ENCODE results near the gene COMP. TPM values are rescaled to one million over a fixed set of nuclear protein-coding genes. Genes with fewer than 3 reads are reported as not detected.

Gene COMP
- total and polyA plus RNA-seq, 2 donors (not counting 1 experiment from before 2014, with no cell fraction given), result not detected

DNA sequence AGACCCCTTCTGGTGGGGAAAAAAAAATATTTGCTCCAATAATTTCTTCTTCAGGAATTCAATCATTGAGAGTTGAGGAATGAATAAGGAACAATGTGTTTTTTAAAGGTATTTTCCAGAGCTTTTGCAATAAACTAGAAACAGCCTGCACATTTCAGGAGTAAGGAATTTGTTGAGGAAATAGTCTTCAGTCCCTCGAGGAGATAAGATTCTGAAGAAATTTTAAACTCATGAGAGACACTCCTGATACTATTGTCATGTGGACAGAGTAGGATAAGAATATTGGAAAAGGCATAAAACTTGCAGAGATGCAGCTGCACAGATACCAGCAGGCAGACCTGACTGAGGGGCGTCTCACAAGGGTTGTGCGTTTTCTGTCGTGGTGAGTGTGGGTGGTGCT lies 36.6 kb downstream of the COMP start:
- Mint-ChIP-seq H3K27ac (no peak overlapping the region), H3K27me3 (no peaks in the 10 kb centered on the region), H3K4me1 (no peaks in the 10 kb centered on the region), H3K4me3 (no peak overlapping the region), H3K9me3 (ENCODE audit: insufficient read depth) (no peaks in the 10 kb centered on the region)
- DNase-seq, result no peak
- Histone ChIP-seq H2AFZ (ENCODE audit: insufficient read depth, low read depth, low read length, poor library complexity, severe bottlenecking) (no peak overlapping the region), H3K27me3 (replicated peaks in 1 of 4; ENCODE audit: control extremely low read depth in 1 of 4, control insufficient read depth in 3 of 4, insufficient read depth in 4 of 4, low read length in 3 of 4) (no peaks in the 10 kb centered on the region), H4K20me1 (ENCODE audit: control insufficient read depth, insufficient read depth, low read length, poor library complexity, severe bottlenecking) (no peaks in the 10 kb centered on the region), H3K27ac (ENCODE audit: low read length in 2 of 2) (no peak overlapping the region), H3K4me1 (ENCODE audit: control insufficient read depth in 2 of 2, insufficient read depth in 2 of 2, low read length in 2 of 2) (no peaks in the 10 kb centered on the region), H3K4me2 (replicated peaks; ENCODE audit: low read depth, low read length, poor library complexity, severe bottlenecking) (no peak overlapping the region), H3K4me3 (ENCODE audit: control extremely low read depth in 1 of 5, extremely low read depth in 1 of 5, insufficient read depth in 1 of 5, low read depth in 2 of 5, low read length in 4 of 5) (no peak overlapping the region), H3K9ac (ENCODE audit: low read length) (no peak overlapping the region), H3K36me3 (replicated peaks in 1 of 2; ENCODE audit: control extremely low read depth in 1 of 2, control insufficient read depth in 1 of 2, extremely low read depth in 1 of 2, insufficient read depth in 2 of 2, low read length in 1 of 2) (peaks cover 0 to 27% of the 10 kb centered on the region in 2 experiments), H3K9me3 (ENCODE audit: control extremely low read depth in 1 of 3, control insufficient read depth in 2 of 3, insufficient read depth in 1 of 3, low read length in 2 of 3) (no peaks in the 10 kb centered on the region), H3K79me2 (ENCODE audit: control insufficient read depth, insufficient read depth, low read length) (no peaks in the 10 kb centered on the region)
- ChIA-PET POLR2A (no interaction called here), CTCF (no interaction called here)
- TF ChIP-seq EZH2 (IDR thresholded peaks at IDR 0.05; ENCODE audit: borderline replicate concordance, insufficient read depth, low read depth, low read length, poor library complexity, severe bottlenecking), result no peak
- TF ChIP-seq CTCF (IDR thresholded peaks at IDR 0.05), result no peak
- intact Hi-C loops (cut with micrococcal nuclease), result no loop called here
- no CpG with 5 or more reads among the region's 4 CpGs for WGBS (ENCODE audit: insufficient coverage)
- ATAC-seq (ENCODE audit: low read depth), result no peak

DNA sequence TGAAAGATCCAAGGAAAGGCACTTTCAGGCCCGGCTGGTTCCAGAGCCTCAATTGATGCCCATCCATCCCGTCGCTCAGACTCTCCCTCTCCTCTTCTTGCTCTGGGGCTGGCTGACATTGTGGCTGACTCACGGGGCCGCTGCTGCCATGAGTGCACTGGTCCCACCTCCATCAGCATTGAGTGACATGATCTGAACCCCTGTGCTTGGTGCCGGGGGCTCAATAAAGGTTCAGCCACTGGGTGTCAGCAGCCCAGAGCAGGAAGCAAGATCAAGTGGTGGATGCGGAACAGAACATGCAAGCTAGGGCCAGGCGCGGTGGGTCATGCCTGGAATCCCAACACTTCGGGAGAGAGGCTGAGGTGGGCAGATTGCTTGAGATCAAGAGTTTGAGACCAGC lies 39.5 kb downstream of the COMP start:
- H3K27me3 Mint-ChIP-seq, result no peaks in the 10 kb centered on the region
- ATAC-seq (ENCODE audit: low read depth) (no peak), DNase-seq (no peak)
- intact Hi-C loops (cut with micrococcal nuclease), result no loop called here
- no peak overlapping the region for H3K27ac ChIP-seq (ENCODE audit: low read length in 2 of 2)
- H3K36me3 ChIP-seq (replicated peaks in 1 of 2; ENCODE audit: control extremely low read depth in 1 of 2, control insufficient read depth in 1 of 2, extremely low read depth in 1 of 2, insufficient read depth in 2 of 2, low read length in 1 of 2), result peaks cover 0 to 27% of the 10 kb centered on the region in 2 experiments
- no peaks in the 10 kb centered on the region for H3K4me1 ChIP-seq (ENCODE audit: control insufficient read depth in 2 of 2, insufficient read depth in 2 of 2, low read length in 2 of 2)
- ChIA-PET CTCF (no interaction called here), POLR2A (no interaction called here)
- H3K27me3 ChIP-seq (replicated peaks in 1 of 4; ENCODE audit: control extremely low read depth in 1 of 4, control insufficient read depth in 3 of 4, insufficient read depth in 4 of 4, low read length in 3 of 4), result no peaks in the 10 kb centered on the region
- H3K79me2 ChIP-seq (ENCODE audit: control insufficient read depth, insufficient read depth, low read length), result no peaks in the 10 kb centered on the region
- H3K27ac Mint-ChIP-seq, result no peak overlapping the region
- H4K20me1 ChIP-seq (ENCODE audit: control insufficient read depth, insufficient read depth, low read length, poor library complexity, severe bottlenecking), result no peaks in the 10 kb centered on the region
- H3K9ac ChIP-seq (ENCODE audit: low read length), result no peak overlapping the region
- H3K9me3 ChIP-seq (ENCODE audit: control extremely low read depth in 1 of 3, control insufficient read depth in 2 of 3, insufficient read depth in 1 of 3, low read length in 2 of 3), result no peaks in the 10 kb centered on the region
- no peaks in the 10 kb centered on the region for H3K9me3 Mint-ChIP-seq (ENCODE audit: insufficient read depth)
- WGBS (ENCODE audit: insufficient coverage), result 98% methylated on average over 9 of the region's 10 CpGs
- no peaks in the 10 kb centered on the region for H3K4me1 Mint-ChIP-seq
- H3K4me3 Mint-ChIP-seq, result no peak overlapping the region
- no peak overlapping the region for H3K4me3 ChIP-seq (ENCODE audit: control extremely low read depth in 1 of 5, extremely low read depth in 1 of 5, insufficient read depth in 1 of 5, low read depth in 2 of 5, low read length in 4 of 5)
- TF ChIP-seq EZH2 (IDR thresholded peaks at IDR 0.05; ENCODE audit: borderline replicate concordance, insufficient read depth, low read depth, low read length, poor library complexity, severe bottlenecking), result no peak
- no peak for TF ChIP-seq CTCF (IDR thresholded peaks at IDR 0.05)
- no peak overlapping the region for H2AFZ ChIP-seq (ENCODE audit: insufficient read depth, low read depth, low read length, poor library complexity, severe bottlenecking)
- H3K4me2 ChIP-seq (replicated peaks; ENCODE audit: low read depth, low read length, poor library complexity, severe bottlenecking), result no peak overlapping the region

Data from B cell (primary cell).